GM21367 (cell line): ENCODE results near the gene SBSN.

Experiments
- ATAC-seq: cut with Tn5 transposase; IDR thresholded peaks from one replicate; pipeline ENCODE4 v1.9.1; 2021; ENCODE audit not compliant: unreplicated experiment

Gene SBSN

GRCh38 chr19:35528218-35529038 lies at the start of gene SBSN:
Gene SBSN, minus strand, starts transcription at chr19:35528311. Its CDS starts 30 bp downstream, at chr19:35528281.
- ATAC-seq: no peak

- ATAC-seq: no peak
Measured at GRCh38 chr19:35571406-35571965, 43.4 kb upstream of the SBSN start.

GRCh38 chr19:35569281-35569781 lies 41.2 kb upstream of the SBSN start:
- no peak for ATAC-seq

GRCh38 chr19:35566738-35567137 lies 38.6 kb upstream of the SBSN start:
- no peak for ATAC-seq

- ATAC-seq: no peak
Measured at GRCh38 chr19:35565016-35565856, 37.1 kb upstream of the SBSN start.

- no peak for ATAC-seq
Measured at GRCh38 chr19:35563207-35563829, 35.2 kb upstream of the SBSN start, which contains the start of gene ATP4A. Gene ATP4A, minus strand, starts transcription at chr19:35563658. Its CDS starts 29 bp downstream, at chr19:35563629.

GRCh38 chr19:35562776-35563175 lies 34.7 kb upstream of the SBSN start:
- no peak for ATAC-seq

GRCh38 chr19:35562336-35562735 lies 34.2 kb upstream of the SBSN start:
- ATAC-seq: no peak

GRCh38 chr19:35561436-35561835 lies 33.3 kb upstream of the SBSN start:
- ATAC-seq: no peak

- no peak for ATAC-seq
Measured at GRCh38 chr19:35560677-35561076, 32.6 kb upstream of the SBSN start.

GRCh38 chr19:35560271-35560670 lies 32.2 kb upstream of the SBSN start:
- ATAC-seq: no peak

- ATAC-seq: no peak
Measured at GRCh38 chr19:35559781-35560180, 31.7 kb upstream of the SBSN start.

GRCh38 chr19:35559281-35559659 lies 31.2 kb upstream of the SBSN start:
- ATAC-seq: no peak

GRCh38 chr19:35558400-35559280 lies 30.5 kb upstream of the SBSN start:
- ATAC-seq: no peak

- no peak for ATAC-seq
Measured at GRCh38 chr19:35557539-35558399, 29.7 kb upstream of the SBSN start.

- no peak for ATAC-seq
Measured at GRCh38 chr19:35556846-35557538, 28.9 kb upstream of the SBSN start.

GRCh38 chr19:35556025-35556590 lies 28.0 kb upstream of the SBSN start:
- no peak for ATAC-seq
